Gastrocnemius medialis (tissue), 4 donors: ENCODE data around the gene WNT3A. TPM values are rescaled to one million over a fixed set of nuclear protein-coding genes. Genes with fewer than 3 reads are reported as not detected.

Source experiments
- ATAC-seq, 2 donors: fragments of 150-250 bp; one replicate each; pipeline ENCODE4 v1.9.1; 2016
- DNase-seq, 2 donors: peaks; one replicate each; pipeline ENCODE4 v3.0.0-alpha.2; 2019
- H3K27ac ChIP-seq, 4 donors: fragments of 200-600 bp; sonication (generic); 1 replicate in 1 of 4; 2 replicates in 3 of 4; pipeline ENCODE4 v1.5.1; 2016 to 2018; ENCODE audit warnings: mild to moderate bottlenecking in 2 of 4, moderate library complexity in 1 of 4
- H3K27me3 ChIP-seq, 3 donors: fragments of 200-600 bp; sonication (generic) in 2 of 3; 1 replicate in 1 of 3; 2 replicates in 2 of 3; pipeline versions ENCODE4 v1.5.1 to v1.6.0; 2016 to 2019; ENCODE audit warnings: mild to moderate bottlenecking in 1 of 3, moderate library complexity in 1 of 3
- H3K36me3 ChIP-seq, 2 donors: fragments of 200-600 bp; sonication (generic) in 1 of 2; one replicate each; pipeline ENCODE4 v1.5.1; 2017 to 2018
- H3K4me1 ChIP-seq, 2 donors: fragments of 200-600 bp; sonication (generic) in 1 of 2; one replicate each; pipeline ENCODE4 v1.5.1; 2016 to 2017; ENCODE audit warnings: mild to moderate bottlenecking in 2 of 2
- H3K4me3 ChIP-seq, 4 donors: fragments of 200-600 bp; sonication (generic) in 3 of 4; 1 replicate in 1 of 4; 2 replicates in 3 of 4; pipeline ENCODE4 v1.5.1; 2016 to 2019; ENCODE audit warnings: mild to moderate bottlenecking in 2 of 4
- H3K9me3 ChIP-seq, 3 donors: fragments of 200-600 bp; sonication (generic) in 2 of 3; 1 replicate in 1 of 3; 2 replicates in 2 of 3; pipeline ENCODE4 v1.5.1; 2016 to 2019
- CTCF ChIP-seq, 5 experiments: fragments of 450-650 bp in 3 of 5; fragments of 200-600 bp in 2 of 5; sonication (generic) in 2 of 5; IDR thresholded peaks in 4 of 5; conservative IDR thresholded peaks in 1 of 5; 1 replicate in 4 of 5; 2 replicates in 1 of 5; pipeline ENCODE4 v1.5.1; 2016 to 2019; ENCODE audit warnings: antibody characterized with exemption in 5 of 5, mild to moderate bottlenecking in 3 of 5, moderate library complexity in 3 of 5
- POLR2A ChIP-seq, 2 donors: fragments of 450-650 bp; IDR thresholded peaks; one replicate each; pipeline ENCODE4 v1.6.1; 2017; ENCODE audit warnings: antibody characterized with exemption in 2 of 2, mild to moderate bottlenecking in 2 of 2, moderate library complexity in 2 of 2
- in situ Hi-C, 4 donors: fragments of 200-750 bp; cut with MboI; loops; one replicate each; pipeline versions ENCODE4 v1.15.0 to v1.8.0; 2017; ENCODE audit warnings: low sequenced_read_pairs in 4 of 4
- intact Hi-C: fragments of 100-400 bp; cut with DNase I; formaldehyde crosslinking; loops from one replicate; pipeline ENCODE4 v1.15.1; 2023; ENCODE audit warnings: low total_unique reads
- total RNA-seq, 4 donors: library from RNA; depleted of rRNA; stranded (reverse); fragments of >200 nt; gene quantifications; one replicate each; pipeline versions ENCODE4 v1.1.0 to v1.2.3, GENCODE V29; 2016

WNT3A gene
- total RNA-seq, 4 donors from 2014 or later: not detected

GRCh38 chr1:228071839-228072657 is 65.2 kb downstream of the WNT3A start:
- Histone ChIP-seq H3K27ac (no peak overlapping the region), H3K9me3 (no peaks in the 10 kb centered on the region), H3K36me3 (no peaks in the 10 kb centered on the region), H3K27me3 (peaks cover 4 to 34% (median 14%) of the 10 kb centered on the region in 3 donors), H3K4me3 (no peak overlapping the region), H3K4me1 (no peaks in the 10 kb centered on the region)
- TF ChIP-seq CTCF (IDR thresholded peaks at IDR 0.05 in 4 of 5, conservative IDR thresholded peaks at IDR 0.05 in 1 of 5) (no peak), POLR2A (IDR thresholded peaks at IDR 0.05) (no peak)
- intact Hi-C loops: loop anchor here (10.0 kb wide), 1 partner anchor 67 kb away; the partner anchor contains the start of gene WNT3A
- DNase-seq: no peak
- in situ Hi-C loops: no loop called here
- ATAC-seq: no peak

- intact Hi-C loops: loop anchor here (10.0 kb wide), 1 partner anchor 68 kb away; the partner anchor contains the start of gene WNT3A
- H3K36me3 ChIP-seq: no peaks in the 10 kb centered on the region
- in situ Hi-C loops: no loop called here
Observed at GRCh38 chr1:228072658-228073043, 65.9 kb downstream of the WNT3A start.

GRCh38 chr1:228073061-228073856 is 66.5 kb downstream of the WNT3A start:
- TF ChIP-seq POLR2A (IDR thresholded peaks at IDR 0.05) (no peak), CTCF (IDR thresholded peaks at IDR 0.05 in 4 of 5, conservative IDR thresholded peaks at IDR 0.05 in 1 of 5) (no peak)
- intact Hi-C loops (loop anchor here (10.0 kb wide), 1 partner anchor 68 kb away; the partner anchor contains the start of gene WNT3A), in situ Hi-C loops (no loop called here)
- H3K36me3 ChIP-seq: no peaks in the 10 kb centered on the region
- peaks cover 0 to 27% (median 9%) of the 10 kb centered on the region in 3 donors for H3K27me3 ChIP-seq
- H3K4me1 ChIP-seq: no peaks in the 10 kb centered on the region
- DNase-seq (no peak), ATAC-seq (no peak)
- no peak overlapping the region for H3K27ac ChIP-seq
- H3K9me3 ChIP-seq: no peaks in the 10 kb centered on the region
- no peak overlapping the region for H3K4me3 ChIP-seq

More at GRCh38 chr1:228072658-228073043, 65.9 kb downstream of the WNT3A start:
- Histone ChIP-seq H3K9me3 (no peaks in the 10 kb centered on the region), H3K27ac (no peak overlapping the region), H3K27me3 (peaks cover 0 to 27% (median 9%) of the 10 kb centered on the region in 3 donors), H3K4me3 (no peak overlapping the region), H3K4me1 (no peaks in the 10 kb centered on the region)
- TF ChIP-seq POLR2A (IDR thresholded peaks at IDR 0.05): no peak
- no peak for TF ChIP-seq CTCF (IDR thresholded peaks at IDR 0.05 in 4 of 5, conservative IDR thresholded peaks at IDR 0.05 in 1 of 5)
- ATAC-seq (no peak), DNase-seq (no peak)

GRCh38 chr1:228073857-228074545 is 67.2 kb downstream of the WNT3A start:
- ATAC-seq (no peak), DNase-seq (no peak)
- intact Hi-C loops: loop anchor here (10.0 kb wide), 1 partner anchor 69 kb away; the partner anchor contains the start of gene WNT3A
- Histone ChIP-seq H3K9me3 (no peaks in the 10 kb centered on the region), H3K4me1 (no peaks in the 10 kb centered on the region), H3K36me3 (no peaks in the 10 kb centered on the region), H3K4me3 (no peak overlapping the region), H3K27ac (no peak overlapping the region), H3K27me3 (peaks cover 0 to 27% (median 9%) of the 10 kb centered on the region in 3 donors)
- in situ Hi-C loops: no loop called here
- TF ChIP-seq POLR2A (IDR thresholded peaks at IDR 0.05): no peak
